Liver (tissue), 9 donors: ENCODE results near the gene RUSC2. TPM values are rescaled to one million over a fixed set of nuclear protein-coding genes. Genes with fewer than 3 reads are reported as not detected.

Source experiments
- DNase-seq: peaks from one replicate; pipeline ENCODE4 v3.0.0-alpha.2; 2017; ENCODE audit warnings: low spot score
- H3K27ac ChIP-seq, 2 donors: one replicate each; pipeline ENCODE4 v1.7.0; 2013; ENCODE audit warnings: inconsistent platforms in 2 of 2, low read length in 2 of 2, control low read depth in 1 of 2, low read depth in 1 of 2, mild to moderate bottlenecking in 1 of 2
- H3K27me3 ChIP-seq, 4 donors: one replicate each; pipeline versions ENCODE4 v1.6.1 to v1.7.0; 2013; ENCODE audit warnings: low read length in 3 of 4, inconsistent platforms in 1 of 4, mild to moderate bottlenecking in 1 of 4, moderate library complexity in 1 of 4; ENCODE audit not compliant: control insufficient read depth in 4 of 4, insufficient read depth in 4 of 4
- H3K36me3 ChIP-seq, 4 donors: one replicate each; pipeline versions ENCODE4 v1.6.1 to v1.7.0; 2013; ENCODE audit warnings: low read length in 3 of 4, mild to moderate bottlenecking in 3 of 4, low read depth in 1 of 4, moderate library complexity in 1 of 4; ENCODE audit not compliant: control insufficient read depth in 4 of 4, insufficient read depth in 3 of 4
- H3K4me1 ChIP-seq, 4 donors: one replicate each; pipeline versions ENCODE4 v1.6.1 to v1.7.0; 2013; ENCODE audit warnings: low read length in 3 of 4, mild to moderate bottlenecking in 3 of 4, moderate library complexity in 1 of 4; ENCODE audit not compliant: control insufficient read depth in 4 of 4, insufficient read depth in 4 of 4
- H3K4me3 ChIP-seq, 3 donors: one replicate each; pipeline versions ENCODE4 v1.6.1 to v1.7.0; 2013; ENCODE audit warnings: low read length in 3 of 3, control low read depth in 1 of 3, low read depth in 1 of 3, mild to moderate bottlenecking in 1 of 3
- H3K9ac ChIP-seq, 2 donors: one replicate each; pipeline ENCODE4 v1.7.0; 2013; ENCODE audit warnings: low read length in 2 of 2, mild to moderate bottlenecking in 2 of 2, moderate library complexity in 2 of 2, control low read depth in 1 of 2, low read depth in 1 of 2
- H3K9me3 ChIP-seq, 4 donors: one replicate each; pipeline versions ENCODE4 v1.6.1 to v1.7.0; 2013; ENCODE audit warnings: low read length in 3 of 4; ENCODE audit not compliant: control insufficient read depth in 4 of 4
- EGR1 ChIP-seq, 2 donors: IDR thresholded peaks; 2 replicates each; pipeline ENCODE4 v1.6.1; 2016 to 2018; ENCODE audit warnings: antibody characterized with exemption in 2 of 2, low read depth in 2 of 2
- FOXA1 ChIP-seq: IDR thresholded peaks from 2 replicates; pipeline ENCODE4 v1.6.1; 2016; ENCODE audit warnings: antibody characterized with exemption
- GABPA ChIP-seq, 2 donors: IDR thresholded peaks in 1 of 2; conservative IDR thresholded peaks in 1 of 2; 2 replicates each; pipeline ENCODE4 v1.6.1; 2016; ENCODE audit warnings: antibody characterized with exemption in 2 of 2, mild to moderate bottlenecking in 1 of 2, moderate library complexity in 1 of 2
- HNF4A ChIP-seq, 2 donors: conservative IDR thresholded peaks; 2 replicates each; pipeline ENCODE4 v1.6.1; 2016; ENCODE audit warnings: antibody characterized with exemption in 2 of 2, mild to moderate bottlenecking in 2 of 2
- HNF4G ChIP-seq: IDR thresholded peaks from 2 replicates; pipeline ENCODE4 v1.6.1; 2016; ENCODE audit warnings: antibody characterized with exemption
- JUND ChIP-seq, 2 donors: IDR thresholded peaks; 2 replicates each; pipeline ENCODE4 v1.6.1; 2016; ENCODE audit warnings: antibody characterized with exemption in 2 of 2
- NR2F2 ChIP-seq: IDR thresholded peaks from 2 replicates; pipeline ENCODE4 v1.6.1; 2016; ENCODE audit warnings: antibody characterized with exemption
- RAD21 ChIP-seq, 2 donors: IDR thresholded peaks; 2 replicates each; pipeline ENCODE4 v1.6.1; 2016; ENCODE audit warnings: antibody characterized with exemption in 2 of 2, mild to moderate bottlenecking in 2 of 2
- SP1 ChIP-seq: IDR thresholded peaks from 2 replicates; pipeline ENCODE4 v1.6.1; 2018; ENCODE audit warnings: antibody characterized with exemption, mild to moderate bottlenecking
- TAF1 ChIP-seq: conservative IDR thresholded peaks from 2 replicates; pipeline ENCODE4 v1.6.1; 2016; ENCODE audit warnings: antibody characterized with exemption, mild to moderate bottlenecking
- YY1 ChIP-seq: IDR thresholded peaks from 2 replicates; pipeline ENCODE4 v1.6.1; 2016; ENCODE audit warnings: antibody characterized with exemption, mild to moderate bottlenecking
- WGBS: extraction: QIAGEN DNeasy Blood & Tissue Kit; methylation state at CpG from one replicate; pipeline ENCODE4 v1.1.7; 2013; 5-methylcytosine and 5-hydroxymethylcytosine counted together
- polyA plus RNA-seq, 2 donors: library from polyadenylated mRNA; stranded (reverse) in 1 of 2; unstranded in 1 of 2; fragments of 200-250 nt in 1 of 2; fragments of >200 nt in 1 of 2; fragmentation: Nextera tagmentation in 1 of 2; extraction: Ambion mirVana in 1 of 2; gene quantifications; one replicate each; pipeline versions ENCODE4 v1.2.1 to v1.2.3, GENCODE V29; 2013 to 2015
- total RNA-seq, 2 donors: library from RNA; depleted of rRNA; stranded (reverse); fragments of >200 nt; gene quantifications; one replicate each; pipeline ENCODE4 v1.2.3, GENCODE V29; 2014
- TF ChIP-seq, protein P1 (sequence below): IDR thresholded peaks from 2 replicates; pipeline ENCODE4 v1.6.1; 2016; ENCODE audit warnings: antibody characterized with exemption
- TF ChIP-seq, protein P2 (sequence below): IDR thresholded peaks from 2 replicates; pipeline ENCODE4 v1.6.1; 2016; ENCODE audit warnings: antibody characterized with exemption
- TF ChIP-seq, protein P3 (sequence below): IDR thresholded peaks from 2 replicates; pipeline ENCODE4 v1.6.1; 2016; ENCODE audit warnings: antibody characterized with exemption
- donor health status: healthy.
- donor health status: healthy.
- donor health status: healthy.
- donor health status: healthy.
- donor health status: healthy.

The RUSC2 gene
- total and polyA plus RNA-seq, 4 donors: 2.1 to 6.3 (median 4.3) TPM

DNA sequence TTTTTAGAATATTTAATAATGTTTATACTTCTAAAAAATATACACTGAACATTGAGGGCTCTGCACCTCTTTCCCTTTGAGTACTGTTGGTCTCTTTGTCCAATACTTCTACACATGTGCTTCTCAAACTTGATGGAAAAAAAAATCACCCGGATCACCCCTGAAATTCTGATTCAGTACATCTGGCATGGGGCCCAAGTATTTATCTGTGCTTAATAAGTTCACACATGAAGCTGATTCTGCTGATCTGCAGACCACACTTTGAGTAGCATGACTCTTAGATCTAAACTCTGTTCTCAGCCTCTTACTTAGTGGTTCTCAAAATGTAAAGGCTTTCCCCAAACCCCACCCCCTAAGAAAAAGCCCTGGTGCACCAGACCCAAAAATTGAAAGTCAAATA is 12.0 kb downstream of the RUSC2 start:
- no peaks in the 10 kb centered on the region for H3K27me3 ChIP-seq

DNA sequence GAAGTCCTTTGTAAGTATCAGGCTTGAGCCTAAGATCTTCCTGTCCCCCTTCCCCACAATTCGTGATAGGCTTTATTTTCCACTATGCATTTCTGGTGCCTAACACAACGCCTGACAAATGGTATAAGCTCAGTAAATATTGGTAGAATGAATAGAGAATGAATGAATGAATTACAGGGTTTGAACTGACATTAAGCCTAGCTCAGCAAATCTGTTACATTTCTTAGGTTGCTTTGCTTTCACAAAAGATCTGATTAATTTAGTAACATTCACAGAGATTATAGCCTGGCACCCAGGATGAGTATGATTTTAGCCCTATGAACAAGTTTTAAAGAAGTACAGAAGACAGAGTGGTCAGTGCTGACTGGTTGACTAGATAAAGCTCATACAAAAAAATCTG is 16.4 kb downstream of the RUSC2 start:
- Histone ChIP-seq H3K4me3 (no peak overlapping the region), H3K4me1 (peaks cover 1 to 12% (median 10%) of the 10 kb centered on the region in 4 donors), H3K27ac (no peak overlapping the region), H3K27me3 (no peaks in the 10 kb centered on the region), H3K9ac (no peak overlapping the region), H3K36me3 (no peaks in the 10 kb centered on the region), H3K9me3 (no peaks in the 10 kb centered on the region)
- TF ChIP-seq, protein P1, sequence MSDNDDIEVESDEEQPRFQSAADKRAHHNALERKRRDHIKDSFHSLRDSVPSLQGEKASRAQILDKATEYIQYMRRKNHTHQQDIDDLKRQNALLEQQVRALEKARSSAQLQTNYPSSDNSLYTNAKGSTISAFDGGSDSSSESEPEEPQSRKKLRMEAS: no peak
- TF ChIP-seq GABPA (IDR thresholded peaks at IDR 0.05 in 1 of 2, conservative IDR thresholded peaks at IDR 0.05 in 1 of 2) (no peak), HNF4G (no peak), EGR1 (IDR thresholded peaks at IDR 0.05; ENCODE audit: low read depth in 2 of 2) (no peak), FOXA1 (no peak), TAF1 (no peak), SP1 (no peak), JUND (IDR thresholded peaks at IDR 0.05) (no peak)
- TF ChIP-seq, protein P2, sequence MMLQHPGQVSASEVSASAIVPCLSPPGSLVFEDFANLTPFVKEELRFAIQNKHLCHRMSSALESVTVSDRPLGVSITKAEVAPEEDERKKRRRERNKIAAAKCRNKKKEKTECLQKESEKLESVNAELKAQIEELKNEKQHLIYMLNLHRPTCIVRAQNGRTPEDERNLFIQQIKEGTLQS: no peak
- 98% methylated on average over 2 of the region's 2 CpGs for WGBS
- DNase-seq: no peak

More for the DNA sequence above, 12.0 kb downstream of the RUSC2 start:
- Histone ChIP-seq H3K4me3 (no peak overlapping the region), H3K36me3 (no peaks in the 10 kb centered on the region), H3K9me3 (no peaks in the 10 kb centered on the region), H3K9ac (no peak overlapping the region), H3K27ac (no peak overlapping the region), H3K4me1 (peaks cover 3 to 12% (median 11%) of the 10 kb centered on the region in 4 donors)
- no peak for DNase-seq
- 59% methylated on average over 1 of the region's 1 CpG for WGBS
- TF ChIP-seq HNF4G: no peak
- TF ChIP-seq, protein P1: no peak
- no peak for TF ChIP-seq EGR1 (IDR thresholded peaks at IDR 0.05; ENCODE audit: low read depth in 2 of 2)
- TF ChIP-seq TAF1: no peak

DNA sequence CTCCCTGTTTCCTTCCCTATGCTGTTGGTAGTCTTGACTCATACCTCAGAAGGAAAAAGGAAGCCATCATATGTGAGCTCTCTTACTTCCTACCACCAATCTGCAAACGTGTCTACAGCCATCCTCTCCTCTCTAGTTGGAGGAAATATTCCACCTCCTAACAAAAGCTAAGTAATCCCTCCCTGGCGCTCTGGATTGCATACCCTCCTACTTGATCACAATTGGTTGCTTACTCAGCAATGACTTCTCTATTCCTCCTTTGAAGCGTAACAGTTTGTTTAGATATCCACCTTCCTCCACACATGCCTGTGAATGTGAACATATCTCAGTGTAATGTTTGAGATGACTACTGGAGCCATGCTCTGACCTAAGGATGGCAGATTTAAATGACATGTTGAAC is 18.2 kb downstream of the RUSC2 start:
- 80% methylated on average over 3 of the region's 3 CpGs for WGBS
- TF ChIP-seq TAF1: no peak
- TF ChIP-seq, protein P3, sequence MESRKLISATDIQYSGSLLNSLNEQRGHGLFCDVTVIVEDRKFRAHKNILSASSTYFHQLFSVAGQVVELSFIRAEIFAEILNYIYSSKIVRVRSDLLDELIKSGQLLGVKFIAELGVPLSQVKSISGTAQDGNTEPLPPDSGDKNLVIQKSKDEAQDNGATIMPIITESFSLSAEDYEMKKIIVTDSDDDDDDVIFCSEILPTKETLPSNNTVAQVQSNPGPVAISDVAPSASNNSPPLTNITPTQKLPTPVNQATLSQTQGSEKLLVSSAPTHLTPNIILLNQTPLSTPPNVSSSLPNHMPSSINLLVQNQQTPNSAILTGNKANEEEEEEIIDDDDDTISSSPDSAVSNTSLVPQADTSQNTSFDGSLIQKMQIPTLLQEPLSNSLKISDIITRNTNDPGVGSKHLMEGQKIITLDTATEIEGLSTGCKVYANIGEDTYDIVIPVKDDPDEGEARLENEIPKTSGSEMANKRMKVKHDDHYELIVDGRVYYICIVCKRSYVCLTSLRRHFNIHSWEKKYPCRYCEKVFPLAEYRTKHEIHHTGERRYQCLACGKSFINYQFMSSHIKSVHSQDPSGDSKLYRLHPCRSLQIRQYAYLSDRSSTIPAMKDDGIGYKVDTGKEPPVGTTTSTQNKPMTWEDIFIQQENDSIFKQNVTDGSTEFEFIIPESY: no peak
- no peak for TF ChIP-seq GABPA (IDR thresholded peaks at IDR 0.05 in 1 of 2, conservative IDR thresholded peaks at IDR 0.05 in 1 of 2)
- TF ChIP-seq FOXA1: no peak
- TF ChIP-seq, protein P1: no peak
- no peak for TF ChIP-seq HNF4G
- TF ChIP-seq EGR1 (IDR thresholded peaks at IDR 0.05; ENCODE audit: low read depth in 2 of 2): no peak
- no peak for TF ChIP-seq YY1
- no peak for TF ChIP-seq SP1
- TF ChIP-seq HNF4A (conservative IDR thresholded peaks at IDR 0.05): no peak
- TF ChIP-seq RAD21 (IDR thresholded peaks at IDR 0.05): no peak
- TF ChIP-seq NR2F2: no peak
- Histone ChIP-seq H3K4me1 (peaks cover 1 to 14% (median 13%) of the 10 kb centered on the region in 4 donors), H3K4me3 (no peak overlapping the region), H3K27me3 (no peaks in the 10 kb centered on the region), H3K36me3 (no peaks in the 10 kb centered on the region), H3K9ac (no peak overlapping the region), H3K27ac (no peak overlapping the region), H3K9me3 (no peaks in the 10 kb centered on the region)
- DNase-seq: no peak
